Activated T-helper 17 cell treated with anti-CD3 and anti-CD28 coated beads, Interleukin-2, amount 50 U/mL, for 72 hours (primary cell): Measurements from ENCODE around the gene CNTN1. TPM values are rescaled to one million over a fixed set of nuclear protein-coding genes. Genes with fewer than 3 reads are reported as not detected.
"Not testable (repeated sequence)": the region's sequence is repeated elsewhere in the genome, so short reads cannot be mapped to it uniquely, and the experiment has no call there.

Experiments used
- ATAC-seq: fragments of 150-1000 bp; cut with Tn5 transposase; replicated peaks from 2 replicates; pipeline ENCODE4 v1.10.0; 2021; ENCODE audit warnings: mild to moderate bottlenecking, moderate library complexity
- H3K27ac Mint-ChIP-seq: one replicate; pipeline ENCODE4 v1.8.0; 2022; ENCODE audit warnings: mixed read lengths
- H3K27me3 Mint-ChIP-seq: one replicate; pipeline ENCODE4 v1.8.0; 2022; ENCODE audit warnings: mixed read lengths
- H3K36me3 Mint-ChIP-seq: one replicate; pipeline ENCODE4 v1.8.0; 2022; ENCODE audit warnings: low read depth, mild to moderate bottlenecking, mixed read lengths
- H3K4me1 Mint-ChIP-seq: one replicate; pipeline ENCODE4 v1.8.0; 2022; ENCODE audit warnings: mixed read lengths
- H3K4me3 Mint-ChIP-seq: one replicate; pipeline ENCODE4 v1.8.0; 2022; ENCODE audit warnings: mild to moderate bottlenecking, mixed read lengths
- H3K9me3 Mint-ChIP-seq: one replicate; pipeline ENCODE4 v1.8.0; 2022; ENCODE audit warnings: mixed read lengths
- total RNA-seq, 2 donors: library from RNA; stranded (reverse); gene quantifications; one replicate each; pipeline ENCODE4 v1.2.3, GENCODE V29; 2022

The CNTN1 gene
- total RNA-seq, 2 donors from 2014 or later, result not detected

GRCh38 chr12:41058266-41058665 is 366.0 kb downstream of the CNTN1 start:
- Mint-ChIP-seq H3K27me3 (no peaks in the 10 kb centered on the region), H3K36me3 (no peaks in the 10 kb centered on the region), H3K4me1 (no peaks in the 10 kb centered on the region), H3K9me3 (no peaks in the 10 kb centered on the region), H3K4me3 (no peak overlapping the region), H3K27ac (no peak overlapping the region)
- no peak for ATAC-seq

- Mint-ChIP-seq H3K36me3 (no peaks in the 10 kb centered on the region), H3K27me3 (no peaks in the 10 kb centered on the region), H3K27ac (no peak overlapping the region), H3K9me3 (no peaks in the 10 kb centered on the region), H3K4me3 (no peak overlapping the region), H3K4me1 (no peaks in the 10 kb centered on the region)
- no peak for ATAC-seq
These were observed 369.0 kb downstream of the CNTN1 start for GRCh38 chr12:41061192-41061591.

DNA sequence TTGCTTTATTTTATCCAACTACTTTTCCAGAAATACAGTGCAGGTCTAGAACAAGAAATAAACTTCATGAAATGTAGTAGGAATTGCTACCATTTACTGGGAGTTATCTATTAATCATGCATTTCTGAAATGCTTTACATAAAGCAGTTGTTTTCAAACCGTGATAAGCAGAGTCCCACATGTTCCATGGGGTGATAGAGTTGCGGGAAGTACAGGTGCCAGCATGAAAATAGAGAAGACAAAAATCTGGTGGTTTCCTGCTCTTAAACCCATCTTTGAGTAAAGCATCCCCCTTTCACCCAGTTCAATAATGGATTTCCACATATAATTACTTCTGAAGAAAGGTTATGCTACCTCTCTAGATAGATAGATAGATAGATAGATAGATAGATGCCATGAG is 372.2 kb downstream of the CNTN1 start:
- H3K27me3 Mint-ChIP-seq, result no peaks in the 10 kb centered on the region
- no peak overlapping the region for H3K27ac Mint-ChIP-seq
- no peaks in the 10 kb centered on the region for H3K9me3 Mint-ChIP-seq
- no peaks in the 10 kb centered on the region for H3K4me1 Mint-ChIP-seq
- no peaks in the 10 kb centered on the region for H3K36me3 Mint-ChIP-seq
- no peak overlapping the region for H3K4me3 Mint-ChIP-seq
- ATAC-seq, result no peak

- Mint-ChIP-seq H3K27ac (no peak overlapping the region), H3K9me3 (no peaks in the 10 kb centered on the region), H3K4me1 (no peaks in the 10 kb centered on the region), H3K4me3 (no peak overlapping the region), H3K27me3 (no peaks in the 10 kb centered on the region), H3K36me3 (no peaks in the 10 kb centered on the region)
- no peak for ATAC-seq
These were observed 375.9 kb downstream of the CNTN1 start for GRCh38 chr12:41067941-41068645.

DNA sequence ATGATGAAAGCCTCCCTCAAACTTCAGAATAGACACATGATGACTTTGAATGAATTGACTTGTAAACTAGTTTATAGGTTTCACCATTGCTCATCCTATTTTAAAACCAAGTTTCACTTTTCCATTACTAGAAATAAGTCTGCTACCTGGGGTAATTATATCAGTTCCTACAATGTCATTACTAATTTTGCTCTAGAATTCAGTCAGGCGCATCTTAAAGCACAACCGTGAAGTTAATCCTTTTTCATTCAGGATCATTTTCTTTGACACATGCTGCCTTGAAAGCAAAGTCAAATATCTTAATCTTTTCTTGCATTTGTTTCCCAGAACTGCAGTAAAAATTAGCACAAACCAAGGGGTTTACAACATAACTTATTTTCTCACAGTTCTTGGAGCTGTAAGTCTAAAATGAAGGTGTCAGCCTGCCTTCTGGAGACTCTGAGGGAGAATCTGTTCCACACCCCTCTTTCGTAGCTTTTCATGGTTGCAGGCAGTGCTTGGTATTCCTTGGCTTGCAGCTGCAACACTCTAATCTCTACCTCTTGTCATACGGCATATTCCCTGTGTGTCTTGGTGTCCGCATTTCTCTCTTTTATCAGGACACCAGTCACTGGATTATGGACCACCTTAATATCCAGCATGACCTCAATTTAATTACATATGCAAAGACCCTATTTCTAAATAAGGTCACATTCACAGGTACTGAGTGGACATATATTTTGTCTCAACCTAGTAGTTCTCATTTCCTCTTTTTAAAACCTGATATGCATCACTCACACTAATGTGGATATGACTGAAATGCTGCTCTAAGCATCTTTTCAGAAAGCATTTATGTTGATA is 381.6 kb downstream of the CNTN1 start:
- Mint-ChIP-seq H3K4me1 (no peaks in the 10 kb centered on the region), H3K36me3 (no peaks in the 10 kb centered on the region), H3K27ac (no peak overlapping the region), H3K4me3 (no peak overlapping the region), H3K27me3 (no peaks in the 10 kb centered on the region), H3K9me3 (peaks cover 9% of the 10 kb centered on the region)
- no peak for ATAC-seq

DNA sequence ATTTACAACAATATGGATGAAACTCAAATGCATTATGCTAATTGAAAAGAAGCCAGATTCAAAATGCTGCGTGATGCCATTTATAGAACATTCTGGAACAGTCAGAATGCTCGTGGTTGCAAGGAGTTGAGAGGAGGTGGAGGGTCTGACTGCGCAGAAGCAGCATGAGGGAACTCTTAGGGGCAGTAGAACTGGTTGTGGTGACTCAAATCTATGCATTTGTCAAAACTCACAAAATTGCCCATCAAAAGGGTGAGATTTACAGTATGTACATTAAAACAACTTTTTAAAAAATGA is 382.2 kb downstream of the CNTN1 start:
- Mint-ChIP-seq H3K4me1 (no peaks in the 10 kb centered on the region), H3K4me3 (no peak overlapping the region), H3K27ac (no peak overlapping the region), H3K27me3 (no peaks in the 10 kb centered on the region), H3K9me3 (peaks cover 9% of the 10 kb centered on the region), H3K36me3 (no peaks in the 10 kb centered on the region)
- no peak for ATAC-seq

DNA sequence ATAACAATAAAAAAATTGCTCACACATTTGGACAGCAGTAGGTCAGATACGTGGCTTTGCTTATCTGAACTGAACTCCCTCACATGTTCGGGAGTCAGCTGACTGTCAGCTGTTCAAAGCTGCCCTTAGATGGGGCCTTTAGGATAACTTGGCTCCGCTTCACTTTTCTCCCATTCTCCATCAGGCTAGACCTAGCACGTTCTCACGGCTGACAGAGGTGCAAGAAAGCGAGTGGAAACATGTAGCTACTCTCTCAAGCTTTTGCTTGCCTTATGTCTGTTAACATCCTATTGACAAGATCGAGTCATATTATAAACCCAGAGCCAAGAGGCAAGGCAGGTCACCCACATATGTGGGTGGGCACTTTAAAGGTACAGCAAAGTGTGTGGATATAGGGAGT is 383.9 kb downstream of the CNTN1 start:
- H3K9me3 Mint-ChIP-seq, result peaks cover 16% of the 10 kb centered on the region
- H3K27ac Mint-ChIP-seq, result no peak overlapping the region
- H3K4me3 Mint-ChIP-seq, result no peak overlapping the region
- H3K27me3 Mint-ChIP-seq, result no peaks in the 10 kb centered on the region
- ATAC-seq, result no peak
- no peaks in the 10 kb centered on the region for H3K36me3 Mint-ChIP-seq
- H3K4me1 Mint-ChIP-seq, result no peaks in the 10 kb centered on the region

DNA sequence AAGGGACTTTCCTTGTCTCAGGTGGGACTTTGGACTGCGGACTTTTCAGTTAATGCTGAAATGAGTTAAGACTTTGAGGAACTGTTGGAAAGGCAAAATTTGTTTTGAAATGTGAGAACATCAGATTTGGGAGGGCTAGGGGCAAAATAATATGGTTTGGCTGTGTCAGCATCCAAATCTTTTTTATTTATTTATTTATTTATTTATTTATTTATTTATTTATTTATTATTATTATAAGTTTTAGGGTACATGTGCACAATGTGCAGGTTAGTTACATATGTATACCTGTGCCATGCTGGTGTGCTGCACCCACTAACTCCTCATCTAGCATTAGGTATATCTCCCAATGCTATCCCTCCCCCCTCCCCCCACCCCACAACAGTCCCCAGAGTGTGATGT is 389.0 kb downstream of the CNTN1 start:
- not testable (repeated sequence) for H3K4me1 Mint-ChIP-seq, H3K4me3 Mint-ChIP-seq, H3K27ac Mint-ChIP-seq, H3K9me3 Mint-ChIP-seq, H3K36me3 Mint-ChIP-seq, ATAC-seq, H3K27me3 Mint-ChIP-seq

GRCh38 chr12:41089438-41089837 is 397.2 kb downstream of the CNTN1 start:
- no peak for ATAC-seq
- Mint-ChIP-seq H3K4me3 (no peak overlapping the region), H3K27ac (no peak overlapping the region), H3K27me3 (no peaks in the 10 kb centered on the region), H3K36me3 (no peaks in the 10 kb centered on the region), H3K9me3 (peaks cover 5% of the 10 kb centered on the region), H3K4me1 (no peaks in the 10 kb centered on the region)

GRCh38 chr12:41092115-41092514 is 399.9 kb downstream of the CNTN1 start:
- Mint-ChIP-seq H3K27ac (no peak overlapping the region), H3K9me3 (peaks cover 5% of the 10 kb centered on the region)
- no peak for ATAC-seq

DNA sequence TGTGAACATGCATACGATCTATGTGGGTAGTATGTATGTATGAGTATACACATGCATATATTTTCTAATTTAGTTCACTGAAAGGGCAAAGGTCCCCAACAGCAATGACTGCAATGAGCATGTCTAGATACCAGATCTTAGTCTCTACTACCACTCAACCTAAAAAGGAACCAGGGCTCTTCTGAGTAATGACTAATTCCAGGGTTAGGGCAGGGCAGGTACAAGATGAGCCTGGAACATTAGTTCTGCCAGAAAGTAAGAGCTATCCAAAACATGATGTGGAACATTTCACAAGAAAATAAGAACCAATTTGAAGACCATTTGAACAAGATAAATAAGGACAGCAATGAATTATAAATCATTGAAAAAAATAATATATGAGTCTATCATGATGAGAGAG is 404.6 kb downstream of the CNTN1 start:
- H3K9me3 Mint-ChIP-seq, result no peaks in the 10 kb centered on the region
- no peak for ATAC-seq

More at GRCh38 chr12:41092115-41092514, 399.9 kb downstream of the CNTN1 start:
- Mint-ChIP-seq H3K4me1 (no peaks in the 10 kb centered on the region), H3K36me3 (no peaks in the 10 kb centered on the region), H3K27me3 (no peaks in the 10 kb centered on the region), H3K4me3 (no peak overlapping the region)

DNA sequence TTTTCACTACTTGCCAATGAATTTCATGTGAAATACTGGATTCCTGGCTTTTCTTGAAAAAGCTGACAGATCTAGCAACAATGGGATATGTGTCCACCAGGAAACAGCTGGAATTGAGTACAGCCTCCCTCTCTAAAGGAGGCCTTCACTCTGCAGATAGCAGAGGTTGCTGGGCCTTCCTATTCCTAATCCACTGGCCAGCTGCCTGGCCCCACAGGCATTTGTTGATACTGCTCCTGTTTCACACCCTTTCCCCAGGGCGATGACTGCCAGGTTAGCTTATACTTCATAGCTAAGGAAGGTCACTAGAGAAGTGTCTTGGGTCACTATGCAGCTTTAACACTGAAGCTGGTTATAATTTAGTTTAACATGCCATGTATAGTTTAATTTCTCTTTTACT is 408.3 kb downstream of the CNTN1 start:
- Mint-ChIP-seq H3K27ac (no peak overlapping the region), H3K9me3 (no peaks in the 10 kb centered on the region), H3K36me3 (no peaks in the 10 kb centered on the region), H3K4me1 (no peaks in the 10 kb centered on the region), H3K4me3 (no peak overlapping the region), H3K27me3 (no peaks in the 10 kb centered on the region)
- ATAC-seq, result no peak

More for the DNA sequence above, 404.6 kb downstream of the CNTN1 start:
- Mint-ChIP-seq H3K36me3 (no peaks in the 10 kb centered on the region), H3K27me3 (no peaks in the 10 kb centered on the region), H3K4me3 (no peak overlapping the region), H3K4me1 (no peaks in the 10 kb centered on the region), H3K27ac (no peak overlapping the region)

GRCh38 chr12:41101806-41102205 is 409.6 kb downstream of the CNTN1 start:
- no peaks in the 10 kb centered on the region for H3K36me3 Mint-ChIP-seq
- H3K27ac Mint-ChIP-seq, result no peak overlapping the region
- no peak for ATAC-seq
- peaks cover 5% of the 10 kb centered on the region for H3K9me3 Mint-ChIP-seq
- no peak overlapping the region for H3K4me3 Mint-ChIP-seq
- no peaks in the 10 kb centered on the region for H3K4me1 Mint-ChIP-seq
- no peaks in the 10 kb centered on the region for H3K27me3 Mint-ChIP-seq

DNA sequence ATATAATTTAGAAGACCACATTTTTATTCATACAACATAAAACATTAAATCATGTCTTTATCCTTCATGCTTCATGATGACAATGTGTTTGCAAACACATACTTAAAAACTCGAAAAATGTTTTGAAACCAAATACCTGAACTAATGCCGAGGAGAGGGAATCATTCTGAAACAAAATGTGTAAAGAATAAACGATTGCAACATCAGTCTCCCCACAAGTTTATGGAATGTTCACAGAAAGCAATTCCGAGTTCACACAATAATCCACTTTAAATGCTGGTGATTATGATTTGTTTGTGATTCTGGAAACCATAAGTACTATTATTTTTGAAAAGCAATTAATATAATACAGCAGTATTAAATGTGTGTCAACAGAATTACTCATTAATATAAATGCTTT is 411.4 kb downstream of the CNTN1 start:
- H3K4me3 Mint-ChIP-seq, result no peak overlapping the region

DNA sequence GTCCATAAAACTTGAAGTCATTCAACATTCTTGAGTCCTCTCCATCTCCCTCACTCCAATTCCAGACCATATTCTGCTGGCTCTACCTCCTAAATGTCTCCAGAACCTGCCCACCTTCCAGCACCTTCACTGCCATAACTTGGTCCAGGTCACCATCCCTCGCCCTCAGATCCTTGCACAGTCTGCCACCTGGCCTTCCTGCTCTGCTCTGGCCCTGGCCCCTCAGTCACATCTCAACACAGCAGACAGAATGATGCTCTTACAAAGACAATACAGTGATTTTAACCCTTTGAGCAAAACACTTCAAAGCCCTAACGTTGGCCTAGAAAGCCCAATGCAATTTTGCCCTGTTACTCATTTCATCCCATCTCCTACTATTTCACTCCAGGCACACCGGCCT is 414.1 kb downstream of the CNTN1 start:
- Mint-ChIP-seq H3K9me3 (peaks cover 5% of the 10 kb centered on the region), H3K27ac (no peak overlapping the region), H3K4me3 (no peak overlapping the region), H3K36me3 (no peaks in the 10 kb centered on the region), H3K27me3 (no peaks in the 10 kb centered on the region), H3K4me1 (no peaks in the 10 kb centered on the region)
- ATAC-seq, result no peak

More for the DNA sequence above, 411.4 kb downstream of the CNTN1 start:
- no peak for ATAC-seq
- Mint-ChIP-seq H3K27me3 (no peaks in the 10 kb centered on the region), H3K9me3 (peaks cover 5% of the 10 kb centered on the region), H3K4me1 (no peaks in the 10 kb centered on the region), H3K27ac (no peak overlapping the region), H3K36me3 (no peaks in the 10 kb centered on the region)
